HG02642 (cell line): ENCODE results near the gene KCNK17.

Experiments used
- ATAC-seq: cut with Tn5 transposase; IDR thresholded peaks from one replicate; pipeline ENCODE4 v1.9.1; 2021; ENCODE audit warnings: mild to moderate bottlenecking; ENCODE audit not compliant: unreplicated experiment, poor library complexity

KCNK17 gene

DNA sequence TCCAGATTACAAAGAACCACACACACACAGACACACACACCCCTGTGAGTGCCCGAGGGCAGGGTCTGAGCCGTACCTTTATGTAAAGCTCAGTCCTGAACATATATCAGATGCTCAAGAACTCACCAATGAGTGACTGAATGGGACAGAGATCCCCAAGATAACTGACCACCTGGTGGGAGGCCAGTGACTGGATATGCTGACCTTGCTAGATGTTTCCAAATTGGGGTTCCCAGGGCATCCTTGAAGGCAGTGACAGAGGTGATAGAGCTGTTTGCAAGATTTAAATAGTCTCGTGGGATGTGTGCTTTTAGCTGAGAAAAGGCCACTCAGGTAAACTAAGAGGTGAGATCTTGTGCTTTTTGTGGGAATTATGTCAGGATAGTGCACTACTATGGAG is 39.3 kb downstream of the KCNK17 start:
- ATAC-seq: no peak

DNA sequence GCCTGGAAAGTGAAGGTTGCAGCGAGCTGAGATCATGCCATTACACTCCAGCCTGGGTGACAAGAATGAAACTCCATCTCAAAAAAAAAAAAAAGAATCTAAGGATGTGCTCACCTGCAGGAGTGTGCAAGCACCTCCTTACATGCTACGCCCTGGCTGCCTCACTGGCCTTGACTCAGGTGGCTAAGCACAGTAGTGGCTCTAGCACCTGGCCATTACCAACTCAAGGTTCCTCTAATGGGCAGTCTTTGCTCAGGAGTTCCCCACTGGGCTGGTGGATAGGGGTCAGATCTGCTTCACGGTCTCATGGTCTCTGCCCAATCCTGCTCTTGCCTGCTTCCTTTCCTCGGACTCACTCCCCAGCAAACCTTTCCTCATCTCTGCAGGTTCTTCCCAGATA is 39.7 kb downstream of the KCNK17 start:
- no peak for ATAC-seq

DNA sequence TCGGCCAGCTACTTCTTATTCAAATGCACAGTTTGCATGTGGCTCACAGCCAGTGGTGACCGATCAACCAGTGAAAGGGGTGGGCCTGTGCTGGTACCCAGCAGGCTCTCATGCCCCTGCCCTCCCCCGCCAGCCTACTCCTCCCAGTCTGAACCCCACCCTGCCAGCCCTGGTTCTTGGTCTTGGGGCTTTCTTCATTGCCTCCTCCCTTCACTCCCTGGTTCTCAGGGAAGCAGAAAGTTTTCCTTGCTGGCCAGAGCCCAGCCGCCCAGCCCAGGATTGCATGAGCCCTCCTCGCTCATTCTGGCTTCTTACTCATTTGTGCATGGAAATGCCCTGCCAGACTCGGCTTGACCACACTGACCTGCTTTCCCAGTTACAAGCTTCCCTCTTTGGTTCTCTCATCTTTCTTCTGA is 40.8 kb downstream of the KCNK17 start:
- no peak for ATAC-seq

DNA sequence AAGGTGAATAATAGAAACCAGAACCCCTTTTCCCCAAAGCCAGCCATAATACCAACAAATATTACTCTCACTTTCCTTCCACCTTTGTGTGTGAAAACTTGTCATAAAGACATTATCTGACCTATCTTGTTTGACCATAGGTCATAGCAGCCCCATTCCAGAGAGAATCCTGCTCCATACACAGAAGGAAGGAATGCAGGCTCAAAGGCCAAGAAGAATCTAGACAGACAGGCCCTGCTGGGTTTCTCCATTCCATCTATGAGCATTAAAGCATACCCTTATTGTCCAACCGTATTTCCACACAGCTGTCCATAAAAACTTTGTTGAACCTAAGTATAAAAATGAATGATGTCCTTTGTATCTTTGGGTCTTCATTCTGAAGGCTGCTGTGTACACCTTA is 44.3 kb downstream of the KCNK17 start:
- ATAC-seq: no peak

DNA sequence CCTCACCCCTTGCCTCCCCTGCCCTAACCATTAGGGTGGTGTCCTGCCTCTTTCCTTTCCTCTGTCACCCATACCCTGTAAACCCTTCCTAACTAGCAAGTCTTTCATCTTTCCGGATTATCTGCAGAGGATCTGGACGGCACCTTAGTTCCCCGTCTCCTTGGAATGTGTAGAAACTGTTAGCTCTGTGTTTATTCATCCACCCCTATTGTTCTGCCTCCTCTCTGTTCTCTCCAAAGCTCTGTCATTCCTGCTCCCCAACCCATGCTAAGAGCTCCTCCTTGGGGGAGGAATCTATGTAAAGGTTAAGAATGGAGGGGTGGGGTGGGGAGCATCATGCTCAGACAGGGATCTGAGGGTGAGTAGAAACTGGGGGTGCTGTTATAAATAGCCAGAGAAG is 45.5 kb downstream of the KCNK17 start:
- ATAC-seq: no peak

DNA sequence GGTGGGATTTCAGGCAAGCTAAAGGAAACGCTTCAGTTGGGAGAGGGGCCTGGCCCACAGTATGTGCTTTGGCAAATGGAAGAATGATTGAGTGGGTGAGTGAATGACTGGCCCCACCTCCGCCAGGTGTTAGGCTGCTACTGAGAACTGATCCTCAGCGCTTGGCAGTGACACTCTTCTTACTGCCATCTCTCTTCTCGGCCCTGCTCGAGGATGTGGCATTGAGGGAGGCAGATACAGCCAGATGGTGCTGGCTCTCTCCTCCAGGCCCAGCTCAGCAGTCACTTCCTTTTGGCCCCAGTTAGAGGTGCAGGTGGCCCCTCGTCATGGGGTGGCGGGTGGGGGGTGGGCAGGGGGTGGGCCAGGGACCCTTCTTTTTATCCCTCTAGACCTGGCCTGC is 46.0 kb downstream of the KCNK17 start:
- no peak for ATAC-seq

DNA sequence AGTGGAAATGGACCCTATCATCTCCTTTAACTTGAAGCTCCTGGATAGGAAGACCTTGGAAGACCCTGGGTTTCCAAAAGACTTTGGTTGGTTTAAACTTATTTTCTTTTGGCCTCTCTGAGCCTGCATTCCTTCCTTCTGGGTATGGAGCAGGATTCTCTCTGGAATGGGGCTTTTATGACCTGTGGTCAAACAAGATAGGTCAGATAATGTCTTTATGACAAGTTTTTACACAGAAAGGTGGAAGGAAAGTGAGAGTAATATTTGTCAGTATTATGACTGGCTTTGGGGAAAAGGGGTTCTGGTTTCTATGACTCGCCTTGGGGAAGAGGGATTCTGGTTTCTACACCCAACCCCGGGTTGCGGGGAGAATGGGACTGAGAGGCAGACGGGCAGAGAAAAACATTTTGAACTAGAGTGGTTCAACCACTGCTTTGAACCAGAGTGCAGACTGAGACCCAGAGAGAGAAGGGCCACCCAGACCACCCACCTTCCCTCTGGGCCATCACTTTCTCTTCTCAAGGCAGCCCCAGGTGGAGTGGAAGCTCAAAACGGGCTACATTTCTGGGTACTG is 47.4 kb downstream of the KCNK17 start:
- ATAC-seq: no peak

DNA sequence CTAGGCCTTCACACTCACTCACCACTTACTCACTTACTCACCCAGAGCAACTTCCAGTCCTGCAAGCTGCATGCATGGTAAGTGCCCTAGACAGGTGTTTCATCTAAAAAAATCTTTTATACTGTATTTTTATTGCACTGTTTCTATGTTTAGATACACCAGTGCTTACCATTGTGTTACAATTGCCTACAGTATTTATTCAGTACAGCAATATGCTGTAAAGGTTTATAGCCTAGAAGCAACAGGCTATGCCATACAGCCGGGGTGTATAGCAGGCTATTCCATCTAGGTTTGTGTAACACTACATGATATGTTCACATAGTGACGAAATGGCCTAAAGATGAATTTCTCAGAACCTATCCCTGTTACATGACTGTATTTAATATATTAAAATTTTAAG is 47.8 kb downstream of the KCNK17 start:
- no peak for ATAC-seq

DNA sequence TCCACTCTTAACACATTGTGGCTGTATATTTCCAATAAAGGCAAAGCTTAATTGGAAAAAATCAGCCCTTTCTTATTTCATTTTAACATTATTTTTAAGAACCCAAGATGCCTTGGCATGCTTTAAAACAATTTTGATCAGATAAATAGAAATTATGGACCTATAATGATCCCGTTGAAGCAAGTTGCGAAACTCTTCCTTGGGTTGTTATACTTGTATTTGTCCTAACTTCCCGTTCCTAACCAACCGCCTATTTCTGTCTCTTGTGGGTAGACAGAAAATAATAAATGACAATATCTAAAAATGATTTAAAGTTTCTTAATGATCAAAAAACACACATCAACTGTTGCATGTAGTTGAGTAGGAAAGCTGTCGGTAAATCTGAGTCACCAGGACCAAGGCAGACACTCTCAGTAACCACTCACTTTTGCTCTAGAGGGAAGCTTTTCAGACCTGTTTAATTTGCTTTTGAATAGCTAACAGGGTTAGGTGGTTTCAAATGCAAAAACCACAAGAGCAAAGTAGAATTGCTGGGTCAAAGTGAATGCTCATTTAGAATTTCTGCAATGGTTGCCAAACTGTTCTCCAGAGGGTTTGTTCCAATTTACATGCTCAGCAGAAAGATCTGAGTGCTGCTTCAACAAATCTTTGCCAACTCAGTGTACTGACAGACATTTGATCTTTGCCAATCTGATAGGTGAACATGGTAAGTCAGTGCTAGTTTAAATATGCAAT is 50.7 kb downstream of the KCNK17 start:
- ATAC-seq: no peak

DNA sequence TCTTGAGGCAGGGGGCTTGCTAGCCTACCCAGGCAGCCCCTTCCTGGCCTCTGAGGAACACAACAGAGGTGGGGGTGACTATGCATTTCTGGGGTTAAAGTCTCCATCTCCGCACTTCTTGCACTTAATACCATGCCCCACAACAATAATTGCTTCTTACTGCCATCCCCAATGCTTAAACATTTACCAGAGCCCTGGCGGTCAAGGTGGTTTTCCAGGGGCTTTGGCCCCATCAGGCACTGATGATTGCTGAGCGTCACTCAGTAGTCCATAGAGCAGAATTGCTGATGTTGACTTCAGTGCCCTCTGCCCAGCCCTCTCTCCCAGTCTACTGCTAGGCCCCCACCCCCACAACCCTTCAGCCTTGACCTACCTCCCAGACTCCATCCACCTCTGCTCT is 52.5 kb downstream of the KCNK17 start:
- no peak for ATAC-seq

DNA sequence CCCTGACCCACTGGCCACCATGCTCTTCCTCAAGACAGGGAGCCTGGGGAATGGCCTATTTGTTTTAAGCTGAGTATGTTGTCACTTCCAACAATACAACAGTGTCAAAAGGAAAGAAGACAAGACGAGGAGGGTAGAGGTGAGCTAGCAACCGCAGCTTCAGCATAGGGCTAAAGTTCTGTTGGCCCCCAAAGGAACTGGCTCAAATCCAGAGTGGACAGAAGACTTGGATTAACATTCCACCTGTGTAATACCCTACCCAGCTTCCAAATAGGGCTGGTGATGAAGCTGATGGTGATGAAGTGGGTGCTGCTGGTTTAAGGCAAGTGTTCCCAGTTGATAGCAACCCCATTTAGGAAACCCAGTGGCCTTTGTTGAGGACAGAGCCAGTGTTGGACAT is 53.3 kb downstream of the KCNK17 start:
- ATAC-seq: no peak

DNA sequence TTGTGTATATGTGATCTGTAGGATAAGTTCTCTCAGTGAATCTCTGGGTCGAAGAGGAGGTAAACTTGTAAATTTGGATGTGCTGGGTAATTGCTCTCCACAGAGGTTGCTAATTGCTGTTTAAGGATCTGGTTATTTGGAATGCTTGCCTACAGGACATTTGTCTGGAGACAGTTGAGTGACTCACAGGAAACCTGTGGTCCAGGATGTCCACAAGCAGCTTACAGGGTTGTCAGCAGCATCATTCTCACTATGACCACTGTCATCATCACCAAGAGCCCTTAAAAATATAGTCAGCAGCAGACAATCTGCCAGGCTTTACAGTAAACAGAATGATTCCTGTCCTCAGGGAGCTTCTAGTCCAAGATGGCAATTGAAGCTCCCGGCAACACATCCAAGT is 53.8 kb downstream of the KCNK17 start:
- no peak for ATAC-seq

DNA sequence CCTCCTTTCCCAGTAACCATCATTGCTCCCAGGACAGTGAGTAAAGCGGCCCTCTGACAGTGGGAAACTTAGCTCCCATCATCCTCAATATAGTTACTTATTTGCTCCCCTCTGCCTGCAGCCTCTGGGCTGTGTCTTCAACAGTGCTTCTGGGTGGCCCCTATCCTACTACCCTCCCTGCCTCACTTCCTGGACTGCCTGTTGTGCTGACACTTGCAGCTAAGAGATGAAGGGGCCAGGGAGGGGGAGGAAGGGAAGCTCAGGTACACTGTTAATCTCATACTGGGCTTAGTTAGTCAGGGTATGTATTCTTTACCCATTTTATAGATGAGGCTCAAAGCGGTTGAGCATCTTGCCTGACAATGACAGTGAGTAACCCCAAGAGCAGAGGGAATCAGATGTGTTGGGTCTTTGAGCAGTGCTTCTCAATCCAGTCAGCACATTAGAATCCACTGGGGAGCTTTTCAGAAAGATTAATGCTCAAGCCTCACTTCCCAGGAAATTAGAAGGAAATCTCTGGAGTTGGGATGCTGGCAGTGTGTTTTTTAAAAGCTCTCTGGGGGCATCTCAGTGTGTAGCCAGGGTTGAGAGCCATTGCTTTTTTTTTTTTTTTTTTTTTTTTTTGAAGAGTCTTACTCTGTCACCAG is 57.8 kb downstream of the KCNK17 start:
- no peak for ATAC-seq

DNA sequence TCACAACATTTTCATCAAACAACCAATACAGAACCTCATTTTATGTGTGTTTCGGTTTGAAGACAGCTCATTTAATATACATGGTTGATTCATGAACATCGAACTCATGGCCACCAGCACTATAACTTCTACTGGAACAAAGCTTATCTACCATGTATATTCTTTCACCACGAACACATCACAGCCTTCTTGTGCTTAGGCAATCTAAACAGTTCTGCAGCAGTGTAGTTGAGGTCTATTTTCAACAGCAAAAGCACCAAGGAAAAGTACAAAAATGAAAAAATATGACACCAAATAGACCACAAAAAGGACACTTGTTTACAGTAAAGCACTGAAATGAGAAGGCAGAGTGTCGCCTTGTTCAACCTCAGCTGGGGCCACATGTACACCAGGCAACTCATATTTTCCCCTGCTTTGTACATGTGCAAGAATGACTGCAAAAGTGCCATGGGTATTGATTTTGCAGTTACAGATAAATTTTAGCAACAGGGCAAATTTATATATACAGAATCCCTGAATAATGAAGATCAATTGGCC is 59.2 kb downstream of the KCNK17 start:
- ATAC-seq: no peak

DNA sequence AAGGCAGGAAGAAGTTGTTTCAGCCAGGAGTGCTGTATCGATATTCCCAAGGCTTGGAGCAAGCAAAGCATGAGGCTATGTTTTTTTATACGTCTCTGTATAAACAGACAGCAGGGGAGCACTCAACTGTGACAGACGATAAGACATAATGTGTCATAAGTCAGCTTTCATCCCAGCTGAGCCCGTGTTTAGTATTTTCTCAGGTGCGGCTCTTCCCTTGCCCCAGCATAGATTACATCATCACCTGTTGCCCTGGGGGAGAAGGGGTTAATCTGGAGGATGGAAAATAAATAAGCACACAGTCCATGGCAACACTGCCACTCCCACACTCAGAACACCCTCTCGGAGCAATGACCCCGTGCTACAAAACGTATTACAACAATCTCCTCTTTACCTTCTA is 62.8 kb downstream of the KCNK17 start:
- ATAC-seq: no peak

DNA sequence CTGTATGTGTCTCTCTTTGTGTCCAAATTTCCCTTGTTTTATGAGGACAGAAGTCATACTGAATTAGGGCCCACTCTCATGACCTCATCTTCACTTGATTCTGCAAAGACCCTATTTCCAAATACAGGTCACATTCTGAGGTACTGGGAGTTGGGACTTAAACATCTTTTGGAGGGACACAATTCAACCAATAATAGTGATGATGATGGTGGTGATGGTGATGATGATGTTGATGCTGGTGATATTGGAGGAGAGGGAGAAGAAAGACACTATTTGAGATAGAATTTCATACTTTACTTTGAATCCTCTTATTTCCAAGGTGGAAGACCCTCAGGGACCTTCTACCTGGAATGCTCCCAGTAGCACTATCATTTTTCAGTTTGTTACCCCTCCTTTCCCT is 63.7 kb downstream of the KCNK17 start:
- no peak for ATAC-seq

DNA sequence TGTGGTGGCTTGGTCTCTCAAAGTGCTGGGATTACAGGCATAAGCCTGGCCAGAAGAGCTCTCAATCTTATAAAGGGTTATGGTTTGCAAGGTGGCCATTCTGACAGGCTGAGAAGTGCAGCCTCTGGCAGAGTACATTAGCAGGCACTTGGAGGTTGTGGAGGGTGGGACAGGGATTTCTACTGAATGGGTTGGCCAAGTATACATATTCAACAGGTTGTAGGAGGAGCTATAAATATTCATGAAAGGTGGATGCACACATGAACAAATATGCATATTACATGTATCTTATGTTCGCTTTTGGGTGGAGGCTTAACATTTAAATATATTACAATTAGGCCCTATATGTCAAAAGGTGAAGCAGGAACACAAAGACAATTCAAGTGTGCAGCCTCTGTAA is 64.9 kb downstream of the KCNK17 start:
- no peak for ATAC-seq
